CMK (cell line): ENCODE data around the gene HMG20B.

ENCODE experiments used
- DNase-seq: peaks from one replicate; pipeline ENCODE4 v3.0.0-alpha.2; 2010; ENCODE audit warnings: low read depth

Gene HMG20B

DNA sequence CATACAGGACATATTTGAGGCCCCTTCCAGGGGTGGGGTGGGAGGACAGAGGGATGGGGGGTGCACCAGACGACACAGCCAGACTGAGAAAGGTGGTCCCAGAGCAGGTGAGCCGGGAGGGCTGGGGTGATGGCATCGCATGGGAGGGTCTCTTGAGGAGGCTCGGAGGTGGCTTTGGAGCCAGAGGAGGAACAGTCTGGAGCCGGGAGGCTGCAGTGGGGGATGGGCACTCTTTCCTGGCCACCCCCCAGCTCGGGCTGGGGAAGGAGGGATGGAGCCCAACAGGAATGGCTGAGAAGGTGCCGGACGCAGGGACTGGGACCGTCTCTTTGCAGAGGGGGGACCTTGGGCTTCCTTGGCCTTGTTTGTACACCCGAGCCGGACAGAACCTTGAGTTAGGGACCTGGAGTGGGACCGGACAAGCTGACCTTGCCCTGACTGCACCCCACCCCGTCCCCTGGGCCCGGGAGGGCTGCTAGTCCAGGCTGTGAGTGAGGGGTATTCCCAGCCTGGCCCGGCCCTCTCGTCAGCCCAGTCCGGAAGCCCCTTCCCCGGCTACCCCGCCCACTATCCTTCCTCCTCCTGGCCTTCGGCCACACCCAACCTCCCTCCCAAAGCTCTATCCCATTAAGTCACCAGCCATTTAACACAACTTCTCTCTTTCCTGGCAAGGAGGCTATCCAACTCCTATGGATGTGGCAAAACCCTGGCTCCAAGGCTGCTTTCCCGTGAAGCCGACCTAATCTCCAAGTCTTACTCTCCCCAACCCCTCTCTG is 34.7 kb downstream of the HMG20B start:
- DNase-seq: peak; percentile 75

DNA sequence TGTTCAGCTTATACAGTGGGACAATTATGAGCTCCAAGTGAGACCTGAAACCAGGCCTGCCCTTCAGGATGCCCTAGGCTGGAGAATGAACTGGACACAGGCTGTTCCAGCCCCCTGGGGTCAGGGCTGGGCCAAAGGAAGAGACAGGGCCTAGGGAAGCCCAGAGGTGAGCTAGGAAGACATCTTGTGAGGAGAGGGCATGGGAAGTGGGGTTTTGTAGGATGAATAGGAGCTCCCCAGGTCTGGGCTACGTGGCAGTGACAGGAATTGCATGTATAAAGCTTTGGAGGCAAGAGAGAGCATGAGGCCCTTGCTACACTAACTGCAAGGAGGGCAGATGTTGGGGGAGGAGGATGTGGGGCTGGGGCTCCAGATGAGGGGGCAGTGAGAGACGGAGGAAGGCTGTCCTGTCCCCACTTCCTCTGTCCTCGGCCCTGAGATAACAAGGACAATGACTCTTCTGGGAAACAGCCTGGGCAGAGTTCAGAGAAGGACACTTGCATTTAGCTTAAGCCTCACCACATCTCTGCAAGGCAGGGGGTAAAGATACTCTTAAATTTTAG is 35.4 kb downstream of the HMG20B start:
- peak; percentile 94 for DNase-seq

- peak; percentile 95 for DNase-seq
These were observed 36.1 kb downstream of the HMG20B start for GRCh38 chr19:3608750-3609322.

GRCh38 chr19:3609779-3610719 is 37.3 kb downstream of the HMG20B start:
- DNase-seq: no peak

- no peak for DNase-seq
These were observed 38.3 kb downstream of the HMG20B start for GRCh38 chr19:3610745-3611717.

GRCh38 chr19:3611841-3612240 is 39.1 kb downstream of the HMG20B start:
- no peak for DNase-seq

GRCh38 chr19:3612330-3612729 is 39.6 kb downstream of the HMG20B start:
- DNase-seq: no peak

GRCh38 chr19:3612901-3613741 is 40.4 kb downstream of the HMG20B start:
- no peak for DNase-seq

DNA sequence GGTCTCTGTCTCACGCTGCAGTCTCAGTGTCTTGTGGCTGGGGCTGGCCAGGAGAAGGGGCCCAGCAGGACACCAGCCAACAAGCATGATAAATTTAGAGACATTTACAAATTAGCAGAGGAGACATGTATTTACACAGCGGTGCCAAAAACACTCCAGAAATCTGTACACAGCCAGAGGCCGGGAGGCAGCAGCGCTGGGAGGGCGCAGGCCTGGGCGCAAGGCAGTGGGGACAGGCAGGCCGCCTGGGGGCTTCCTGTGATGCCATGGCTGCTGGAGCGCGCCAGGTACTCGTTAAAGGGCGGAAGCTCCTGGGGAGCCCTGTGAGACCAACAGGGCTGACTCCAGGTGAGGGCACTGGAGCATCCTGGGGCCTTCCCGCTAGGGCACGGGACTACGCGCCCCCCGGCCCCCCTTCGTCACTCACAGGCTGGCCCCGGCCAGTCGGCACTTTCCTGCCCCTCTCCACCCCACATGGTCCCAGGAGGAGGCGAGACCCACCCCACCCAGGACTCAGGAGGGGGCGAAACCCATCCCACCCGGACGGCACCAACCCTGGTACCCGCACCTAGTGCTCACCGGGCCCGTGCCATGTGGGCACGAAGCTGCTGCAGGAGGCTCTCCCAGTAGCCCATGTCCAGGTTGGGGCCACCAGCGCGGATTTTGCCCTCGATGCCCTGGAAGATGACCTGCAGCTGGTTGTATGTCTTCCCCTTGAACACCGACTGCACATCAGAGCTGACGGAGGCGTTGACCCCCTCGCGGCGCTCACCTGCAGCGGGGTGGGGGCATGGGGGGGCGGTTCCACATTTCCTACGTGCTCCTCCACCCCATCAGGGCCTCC is 41.3 kb downstream of the HMG20B start:
- no peak for DNase-seq

DNA sequence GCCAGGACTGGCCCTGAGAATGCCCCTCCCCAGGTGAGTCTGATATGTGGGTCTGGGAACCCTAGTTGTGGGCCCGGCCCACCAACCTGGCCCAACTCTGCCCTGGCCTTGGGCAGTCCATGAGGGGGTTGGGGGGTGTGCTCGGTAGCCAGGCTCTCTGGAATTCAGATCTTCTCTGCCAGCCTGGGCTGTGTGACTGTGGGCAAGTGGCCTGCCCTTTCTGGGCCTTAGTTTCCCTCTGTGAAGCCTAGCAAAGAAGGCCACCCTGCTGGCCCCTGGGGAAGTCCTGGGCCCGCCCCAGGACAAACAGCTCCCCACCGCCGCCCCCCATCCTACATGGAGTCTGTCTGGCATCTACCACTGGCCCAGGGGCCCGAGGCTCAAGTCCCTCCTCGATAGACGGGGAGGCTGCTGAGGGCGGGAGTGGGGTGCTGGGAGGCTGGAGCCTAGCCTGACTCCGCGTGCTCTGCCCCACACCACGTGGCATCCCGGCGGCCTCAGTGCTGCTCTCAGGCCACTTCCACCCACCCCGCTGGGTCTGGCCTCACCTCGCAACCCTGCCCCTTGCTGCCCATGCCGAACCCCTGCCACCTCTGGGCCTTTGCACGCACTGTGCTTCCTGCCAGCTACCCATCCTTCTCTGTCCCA is 42.2 kb downstream of the HMG20B start:
- no peak for DNase-seq

GRCh38 chr19:3615524-3616135 is 42.9 kb downstream of the HMG20B start:
- no peak for DNase-seq

DNA sequence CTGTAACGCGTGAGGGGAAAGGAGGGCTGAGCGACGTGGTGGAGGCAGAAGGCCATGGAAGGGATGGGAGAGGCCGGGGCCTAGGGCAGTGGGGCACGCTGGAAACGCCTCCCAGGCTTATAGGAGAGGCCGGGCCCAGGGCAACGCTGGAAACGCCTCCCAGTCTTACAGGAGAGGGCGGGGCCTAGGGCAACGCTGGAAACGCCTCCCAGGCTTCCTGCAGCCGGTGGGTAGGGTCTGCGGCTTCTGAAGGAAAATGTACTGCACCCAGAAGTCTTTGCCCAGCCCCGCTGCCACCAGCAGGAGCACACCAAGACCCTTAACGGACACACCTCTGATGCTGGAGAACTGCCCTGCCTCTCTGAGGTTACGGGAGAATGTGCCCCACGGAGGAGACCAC is 44.7 kb downstream of the HMG20B start:
- peak; percentile 79 for DNase-seq

DNA sequence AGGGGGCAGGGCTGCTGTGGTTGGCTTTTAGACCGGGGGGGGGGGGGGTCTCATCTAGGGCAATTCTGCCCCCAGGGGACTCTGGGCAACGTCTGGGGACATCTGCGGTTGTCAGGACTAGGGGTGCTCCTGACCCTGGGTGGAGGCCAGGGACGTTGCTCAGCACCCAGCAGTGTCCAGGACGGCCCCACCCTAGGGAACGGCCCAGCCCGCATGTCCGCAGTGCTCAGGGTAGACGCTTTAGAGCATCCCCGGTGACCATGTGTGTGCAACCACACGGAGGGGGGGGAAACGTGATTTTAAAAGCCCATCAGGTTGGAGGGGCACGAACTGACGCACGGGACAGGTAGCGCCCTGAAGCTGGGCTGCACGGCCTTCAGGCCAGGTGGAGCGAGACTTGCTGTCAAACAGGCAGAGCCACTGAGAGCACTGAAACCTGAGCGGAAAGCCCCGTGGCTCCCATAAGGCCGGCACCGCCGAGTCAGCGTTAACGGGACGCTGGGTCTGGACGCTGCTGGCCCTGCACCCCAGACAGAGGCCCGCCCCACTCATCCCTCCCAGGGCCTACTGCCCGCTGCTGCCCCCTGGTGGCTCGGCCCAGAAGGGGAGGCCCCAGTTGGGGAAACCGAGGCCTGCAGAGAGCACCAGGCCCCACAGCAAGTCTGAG is 45.5 kb downstream of the HMG20B start:
- DNase-seq: no peak

DNA sequence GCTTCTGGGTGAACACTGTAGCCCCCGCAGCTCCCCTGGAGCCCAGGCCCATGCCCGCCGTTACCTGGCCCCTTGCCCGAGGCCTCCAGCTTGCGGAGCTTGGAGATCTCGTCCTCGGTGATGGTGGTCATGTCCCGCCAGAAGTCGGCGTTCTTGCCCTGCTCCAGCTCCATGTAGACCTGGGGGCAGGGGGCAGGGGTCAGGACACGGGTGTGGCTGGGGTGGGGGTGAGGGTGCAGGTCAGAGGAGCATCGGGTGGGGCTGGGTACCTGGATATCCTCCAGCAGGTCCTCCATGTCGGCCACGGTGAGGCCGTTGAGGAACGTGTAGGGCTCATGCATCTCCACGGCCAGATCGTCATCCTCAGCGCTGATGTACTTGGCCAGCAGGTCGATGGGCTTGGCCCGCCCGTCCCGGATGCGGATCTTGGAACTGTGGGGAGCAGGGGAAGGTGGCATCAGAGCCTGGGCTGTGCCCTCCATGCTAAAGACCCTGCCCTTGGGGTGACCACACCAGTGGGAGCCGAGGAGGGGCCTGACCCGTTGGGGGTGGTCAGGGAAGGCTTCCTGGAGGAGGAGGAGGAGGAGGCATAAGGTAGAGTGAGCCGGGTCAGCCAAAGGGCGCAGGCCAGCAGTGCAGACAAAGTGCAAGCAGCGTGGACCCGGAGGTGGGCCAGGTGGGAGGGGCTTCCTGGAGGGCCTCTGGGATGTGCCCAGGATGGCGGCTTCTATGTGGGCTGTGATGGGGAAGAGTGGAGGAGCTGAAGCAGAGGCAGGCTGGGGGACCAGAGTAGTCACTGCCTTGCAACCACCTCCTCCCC is 46.3 kb downstream of the HMG20B start:
- no peak for DNase-seq

- no peak for DNase-seq
These were observed 46.9 kb downstream of the HMG20B start for GRCh38 chr19:3619631-3620012.

DNA sequence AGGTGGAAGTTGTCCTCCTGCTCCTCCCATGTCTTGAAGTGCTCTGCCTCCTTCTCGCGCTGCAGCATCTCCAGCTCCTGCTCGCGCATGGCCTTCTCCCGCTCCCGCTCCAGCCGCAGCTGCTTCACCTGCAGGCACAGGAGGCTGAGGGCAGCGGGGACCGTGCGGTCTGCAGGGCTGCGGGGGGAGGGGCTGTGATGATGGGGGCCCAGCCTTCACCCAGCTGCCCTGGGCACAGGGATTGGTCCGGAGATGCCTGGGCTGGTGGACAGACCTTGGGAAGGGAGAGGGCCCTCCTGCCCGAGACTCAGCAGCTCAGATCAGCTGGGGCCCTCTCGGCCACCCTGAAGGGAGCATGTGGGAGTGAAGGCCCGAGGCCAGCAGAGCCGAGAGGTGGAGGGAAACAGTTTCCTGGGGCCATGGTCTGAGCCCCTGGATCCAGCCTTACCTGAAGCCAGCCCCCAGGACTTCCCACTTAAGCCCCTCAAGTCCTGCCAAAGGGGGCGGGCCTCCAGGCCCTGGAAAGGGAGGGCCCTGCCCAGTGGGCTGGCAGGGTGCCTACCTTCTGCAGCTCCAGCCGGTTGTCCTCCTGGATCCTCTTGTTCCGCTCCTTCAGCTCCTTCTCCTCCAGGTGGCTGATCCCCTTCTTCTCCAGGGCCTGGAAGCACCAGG is 47.5 kb downstream of the HMG20B start:
- DNase-seq: no peak
